Neural cell (in vitro differentiated cells): ENCODE measurements around the gene PHKA2. TPM values are rescaled to one million over a fixed set of nuclear protein-coding genes. Genes with fewer than 3 reads are reported as not detected.

Experiments used
- H2AFZ ChIP-seq: fragments of 200-600, 300-800 bp; sonication (generic), shearing (Covaris generic); 2 replicates; pipeline ENCODE4 v1.6.0; 2014; ENCODE audit warnings: low read depth, mild to moderate bottlenecking, antibody characterized with exemption, low read length, moderate library complexity
- H3F3A ChIP-seq: fragments of 200-600 bp; shearing (Covaris generic); 2 replicates; pipeline ENCODE4 v1.6.1; 2016; ENCODE audit warnings: mild to moderate bottlenecking, moderate library complexity, mixed read lengths, antibody characterized with exemption, low read length; ENCODE audit not compliant: insufficient read depth, poor library complexity, severe bottlenecking
- H3K27ac ChIP-seq: fragments of 200-600, 300-800 bp; sonication (generic), shearing (Covaris generic); 2 replicates; pipeline ENCODE4 v1.5.1; 2014; ENCODE audit warnings: mild to moderate bottlenecking, low read length, moderate library complexity
- H3K27me3 ChIP-seq: fragments of 300-800, 200-600 bp; sonication (generic), shearing (Covaris generic); 2 replicates; pipeline ENCODE4 v1.6.0; 2014; ENCODE audit warnings: mild to moderate bottlenecking, low read depth, low read length, moderate library complexity; ENCODE audit not compliant: insufficient read depth
- H3K36me3 ChIP-seq: fragments of 300-800, 200-600 bp; sonication (generic), shearing (Covaris generic); 2 replicates; pipeline ENCODE4 v1.5.1; 2014; ENCODE audit warnings: mild to moderate bottlenecking, antibody characterized with exemption, low read length, moderate library complexity; ENCODE audit not compliant: insufficient read depth
- H3K4me2 ChIP-seq: fragments of 300-800, 200-600 bp; sonication (generic), shearing (Covaris generic); 2 replicates; pipeline ENCODE4 v1.6.0; 2014; ENCODE audit warnings: mild to moderate bottlenecking, low read length
- H3K4me3 ChIP-seq: fragments of 300-800, 200-600 bp; sonication (generic), shearing (Covaris generic); 2 replicates; pipeline ENCODE4 v1.5.1; 2014; ENCODE audit warnings: mild to moderate bottlenecking, low read length, moderate library complexity
- H3K79me2 ChIP-seq: fragments of 200-600 bp; shearing (Covaris generic); replicated peaks from 2 replicates; pipeline ENCODE4 v1.6.0; 2014; ENCODE audit warnings: mild to moderate bottlenecking, low read length, moderate library complexity; ENCODE audit not compliant: insufficient read depth
- H3K9ac ChIP-seq: fragments of 300-800, 200-600 bp; sonication (generic), shearing (Covaris generic); 2 replicates; pipeline ENCODE4 v1.6.1; 2016; ENCODE audit warnings: mild to moderate bottlenecking, low read length, mixed read lengths
- H3K9me2 ChIP-seq: fragments of 200-600 bp; shearing (Covaris generic); 2 replicates; pipeline ENCODE4 v1.6.1; 2016; ENCODE audit warnings: mild to moderate bottlenecking, low read length, mixed read lengths; ENCODE audit not compliant: insufficient read depth
- H3K9me3 ChIP-seq: fragments of 200-600, 300-800 bp; sonication (generic), shearing (Covaris generic); 2 replicates; pipeline ENCODE4 v1.6.1; 2016; ENCODE audit warnings: mild to moderate bottlenecking, mixed run types, low read length, moderate library complexity, mixed read lengths
- H4K20me1 ChIP-seq: fragments of 200-600 bp; shearing (Covaris generic); 2 replicates; pipeline ENCODE4 v1.6.1; 2016; ENCODE audit warnings: mild to moderate bottlenecking, mixed run types; ENCODE audit not compliant: insufficient read depth
- EP300 ChIP-seq: fragments of 450-650 bp; conservative IDR thresholded peaks from 2 replicates; pipeline ENCODE4 v1.6.1; 2014; ENCODE audit warnings: antibody characterized with exemption, mild to moderate bottlenecking, moderate library complexity; ENCODE audit not compliant: poor library complexity, severe bottlenecking
- EZH2 ChIP-seq: fragments of 200-600, 300-800 bp; shearing (Covaris generic), sonication (generic); IDR thresholded peaks from 2 replicates; pipeline ENCODE4 v1.6.1; 2014; ENCODE audit warnings: antibody characterized with exemption, low read length, borderline replicate concordance, mild to moderate bottlenecking; ENCODE audit not compliant: insufficient read depth, poor library complexity, severe bottlenecking
- MXI1 ChIP-seq: fragments of 450-650 bp; conservative IDR thresholded peaks from 2 replicates; pipeline ENCODE4 v1.6.1; 2014; ENCODE audit warnings: antibody characterized with exemption, mild to moderate bottlenecking; ENCODE audit not compliant: poor library complexity, severe bottlenecking
- POLR2AphosphoS5 ChIP-seq: IDR thresholded peaks from 2 replicates; pipeline ENCODE4 v1.6.1; 2012
- RAD21 ChIP-seq: fragments of 450-650 bp; conservative IDR thresholded peaks from 2 replicates; pipeline ENCODE4 v1.6.1; 2014; ENCODE audit warnings: antibody characterized with exemption, mild to moderate bottlenecking, moderate library complexity
- REST ChIP-seq: IDR thresholded peaks from 2 replicates; pipeline ENCODE4 v1.6.1; 2012; ENCODE audit warnings: borderline replicate concordance
- SMC3 ChIP-seq: fragments of 450-650 bp; conservative IDR thresholded peaks from 2 replicates; pipeline ENCODE4 v1.6.1; 2014; ENCODE audit warnings: antibody characterized with exemption, mild to moderate bottlenecking, moderate library complexity; ENCODE audit not compliant: poor library complexity
- TAF1 ChIP-seq: IDR thresholded peaks from 2 replicates; pipeline ENCODE4 v1.6.1; 2012; ENCODE audit warnings: low read depth
- polyA plus RNA-seq: library from polyadenylated mRNA; depleted of rRNA; stranded (reverse); fragments of >200 nt; gene quantifications from 2 replicates; pipeline ENCODE4 v1.2.3, GENCODE V29; 2014
- TF ChIP-seq, protein P1 (sequence below): fragments of 450-650 bp; IDR thresholded peaks from 2 replicates; pipeline ENCODE4 v1.5.1; 2014; ENCODE audit warnings: antibody characterized with exemption, mild to moderate bottlenecking, moderate library complexity; ENCODE audit not compliant: poor library complexity, severe bottlenecking

The PHKA2 gene
- polyA plus RNA-seq, 1 donor from 2014 or later, result 9.6 TPM

DNA sequence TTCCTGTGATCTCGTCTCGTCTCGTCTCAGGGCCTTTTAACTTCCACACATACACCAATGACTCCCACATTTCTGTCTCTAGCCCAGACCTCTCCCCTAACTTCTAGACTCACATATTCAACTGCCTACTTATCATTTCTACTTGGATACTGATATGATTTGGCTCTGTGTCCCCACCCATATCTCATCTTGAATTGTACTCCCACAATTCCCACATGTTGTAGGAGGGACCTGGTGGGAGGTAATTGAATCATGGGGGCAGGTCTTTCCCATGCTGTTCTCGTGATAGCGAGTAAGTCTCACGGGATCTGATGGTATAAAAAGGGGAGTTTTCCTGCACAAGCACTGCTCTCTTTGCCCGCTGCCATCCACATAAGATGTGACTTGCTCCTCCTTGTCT lies 8.9 kb downstream of the PHKA2 start:
- Histone ChIP-seq H3K9me2 (no peaks in the 10 kb centered on the region), H4K20me1 (no peaks in the 10 kb centered on the region), H3K9me3 (no peaks in the 10 kb centered on the region), H2AFZ (no peak overlapping the region), H3K27me3 (no peaks in the 10 kb centered on the region), H3F3A (no peaks in the 10 kb centered on the region), H3K9ac (no peak overlapping the region), H3K4me2 (no peak overlapping the region), H3K27ac (no peak overlapping the region), H3K36me3 (no peaks in the 10 kb centered on the region), H3K4me3 (no peak overlapping the region), H3K79me2 (no peaks in the 10 kb centered on the region)
- TF ChIP-seq EZH2, result no peak
- TF ChIP-seq MXI1, result no peak
- TF ChIP-seq SMC3, result no peak
- no peak for TF ChIP-seq REST
- TF ChIP-seq TAF1, result no peak
- TF ChIP-seq EP300, result no peak
- TF ChIP-seq RAD21, result no peak
- TF ChIP-seq, protein P1, sequence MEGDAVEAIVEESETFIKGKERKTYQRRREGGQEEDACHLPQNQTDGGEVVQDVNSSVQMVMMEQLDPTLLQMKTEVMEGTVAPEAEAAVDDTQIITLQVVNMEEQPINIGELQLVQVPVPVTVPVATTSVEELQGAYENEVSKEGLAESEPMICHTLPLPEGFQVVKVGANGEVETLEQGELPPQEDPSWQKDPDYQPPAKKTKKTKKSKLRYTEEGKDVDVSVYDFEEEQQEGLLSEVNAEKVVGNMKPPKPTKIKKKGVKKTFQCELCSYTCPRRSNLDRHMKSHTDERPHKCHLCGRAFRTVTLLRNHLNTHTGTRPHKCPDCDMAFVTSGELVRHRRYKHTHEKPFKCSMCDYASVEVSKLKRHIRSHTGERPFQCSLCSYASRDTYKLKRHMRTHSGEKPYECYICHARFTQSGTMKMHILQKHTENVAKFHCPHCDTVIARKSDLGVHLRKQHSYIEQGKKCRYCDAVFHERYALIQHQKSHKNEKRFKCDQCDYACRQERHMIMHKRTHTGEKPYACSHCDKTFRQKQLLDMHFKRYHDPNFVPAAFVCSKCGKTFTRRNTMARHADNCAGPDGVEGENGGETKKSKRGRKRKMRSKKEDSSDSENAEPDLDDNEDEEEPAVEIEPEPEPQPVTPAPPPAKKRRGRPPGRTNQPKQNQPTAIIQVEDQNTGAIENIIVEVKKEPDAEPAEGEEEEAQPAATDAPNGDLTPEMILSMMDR, result no peak
- no peak for TF ChIP-seq POLR2AphosphoS5

- Histone ChIP-seq H2AFZ (no peak overlapping the region), H3F3A (no peaks in the 10 kb centered on the region), H3K4me2 (no peak overlapping the region), H3K9me2 (no peaks in the 10 kb centered on the region), H3K9ac (no peak overlapping the region), H4K20me1 (no peaks in the 10 kb centered on the region), H3K4me3 (no peak overlapping the region), H3K9me3 (no peaks in the 10 kb centered on the region), H3K79me2 (no peaks in the 10 kb centered on the region), H3K27me3 (no peaks in the 10 kb centered on the region), H3K27ac (no peak overlapping the region), H3K36me3 (no peaks in the 10 kb centered on the region)
- TF ChIP-seq SMC3, result no peak
- no peak for TF ChIP-seq EP300
- no peak for TF ChIP-seq POLR2AphosphoS5
- TF ChIP-seq RAD21, result no peak
- no peak for TF ChIP-seq EZH2
- TF ChIP-seq MXI1, result no peak
- TF ChIP-seq, protein P1, result no peak
- TF ChIP-seq REST, result no peak
- no peak for TF ChIP-seq TAF1
Observed at GRCh38 chrX:18973527-18974192, 10.3 kb downstream of the PHKA2 start.
